ENCODE data around the gene MTURN. TPM values are rescaled to one million over a fixed set of nuclear protein-coding genes. Genes with fewer than 3 reads are reported as not detected.

The MTURN gene
- total RNA-seq, 1 experiment from 2014 or later: 112 TPM

DNA sequence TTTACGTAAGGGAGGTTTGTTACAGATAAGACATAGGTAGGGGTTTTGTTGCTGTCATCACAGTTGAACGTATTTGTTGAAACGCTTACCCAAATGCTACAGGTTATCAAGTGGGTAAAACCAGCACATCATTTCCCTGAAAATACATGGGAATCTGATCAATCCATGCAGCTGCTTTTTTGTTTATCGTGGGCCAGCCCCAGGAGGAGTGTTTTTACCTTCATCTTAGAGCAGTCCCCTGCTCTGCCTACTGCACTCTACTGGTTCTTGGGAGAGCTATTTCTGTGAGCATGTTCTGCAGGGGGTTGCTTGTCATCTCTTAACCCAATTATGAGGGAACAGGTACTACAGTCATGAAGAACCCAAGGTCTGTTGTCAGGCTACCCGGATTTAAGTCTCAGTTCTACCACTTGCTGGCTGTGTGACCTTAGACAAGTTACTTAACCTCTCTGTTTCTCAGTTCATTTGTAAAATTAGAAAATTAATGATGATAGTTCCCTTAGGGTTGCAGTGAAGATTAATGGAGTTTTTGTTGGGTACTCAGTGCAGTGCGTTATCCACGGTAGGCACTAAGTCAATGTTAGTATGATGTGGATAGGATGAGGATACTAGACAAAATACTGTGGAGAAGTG is 15.0 kb downstream of the MTURN start:
- no peak for DNase-seq (ENCODE audit: low read depth, low spot score)
- in situ Hi-C loops (cut with HindIII; ENCODE audit: low pct_unique_long_range_greater_than_20kb, low sequenced_read_pairs): no loop called here

DNA sequence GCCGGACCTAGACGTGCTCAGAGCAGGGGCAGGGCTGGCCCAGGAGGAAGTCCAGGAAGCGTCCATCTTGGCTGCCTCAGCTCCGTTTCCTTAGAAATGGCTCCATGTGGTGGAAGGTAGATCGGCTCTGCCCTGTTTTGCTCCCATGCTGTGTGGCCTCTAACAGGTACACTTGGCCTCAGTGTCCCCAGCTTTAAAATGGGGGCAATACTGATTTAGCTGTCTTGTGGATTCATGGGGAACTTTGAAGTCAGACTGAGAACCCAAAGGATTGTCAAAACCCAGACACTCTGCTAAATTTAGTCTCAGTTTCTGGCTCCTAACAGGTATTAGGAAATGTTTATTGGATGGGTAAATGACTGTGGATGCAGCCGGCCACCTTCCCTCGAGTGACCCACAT is 15.9 kb downstream of the MTURN start:
- in situ Hi-C loops (cut with HindIII; ENCODE audit: low pct_unique_long_range_greater_than_20kb, low sequenced_read_pairs): no loop called here
- DNase-seq (ENCODE audit: low read depth, low spot score): no peak

DNA sequence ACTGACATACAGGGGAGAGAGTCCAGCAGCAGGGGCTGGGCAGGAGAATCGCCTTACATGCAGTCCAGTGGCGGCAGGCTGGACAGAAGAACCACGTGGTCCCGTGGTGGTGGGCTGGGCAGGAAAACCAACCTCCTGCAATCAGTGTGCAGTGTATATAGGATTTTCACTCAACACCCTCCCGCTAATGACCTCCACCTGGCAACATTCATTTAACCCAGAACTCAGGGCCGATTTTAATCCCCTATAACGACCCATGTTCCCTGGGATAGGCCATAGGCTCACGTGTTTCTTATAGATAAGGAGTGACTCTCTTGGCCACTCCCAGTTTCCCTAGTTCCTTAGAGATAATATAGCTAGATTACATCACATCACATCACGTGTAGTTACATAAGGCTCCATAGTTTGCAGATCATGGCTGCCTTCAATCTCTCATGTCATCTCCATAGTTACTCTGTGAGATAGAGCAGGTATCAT is 19.4 kb downstream of the MTURN start:
- in situ Hi-C loops (cut with HindIII; ENCODE audit: low pct_unique_long_range_greater_than_20kb, low sequenced_read_pairs): no loop called here
- DNase-seq (ENCODE audit: low read depth, low spot score): no peak

DNA sequence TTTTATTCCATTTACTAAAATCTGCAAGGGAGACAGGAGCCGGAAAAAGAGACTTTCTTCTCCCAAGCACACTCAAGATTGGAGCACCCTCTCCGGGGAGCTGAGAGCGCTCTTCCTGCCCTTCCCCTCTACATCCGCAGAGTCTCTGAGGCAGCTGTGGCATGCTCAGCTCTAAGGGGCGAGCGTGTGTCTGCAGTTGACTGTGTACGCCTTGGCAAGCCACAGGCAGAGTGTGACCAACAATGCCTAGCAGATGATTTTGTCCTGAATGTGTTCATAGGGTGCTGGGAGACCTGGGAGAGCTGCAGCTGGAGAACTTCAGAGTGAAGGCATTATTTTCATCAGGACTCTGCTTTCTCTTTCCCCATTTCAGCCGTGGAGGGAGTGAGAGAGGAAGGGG is 20.7 kb downstream of the MTURN start:
- in situ Hi-C loops (cut with HindIII; ENCODE audit: low pct_unique_long_range_greater_than_20kb, low sequenced_read_pairs): no loop called here
- DNase-seq (ENCODE audit: low read depth, low spot score): no peak

DNA sequence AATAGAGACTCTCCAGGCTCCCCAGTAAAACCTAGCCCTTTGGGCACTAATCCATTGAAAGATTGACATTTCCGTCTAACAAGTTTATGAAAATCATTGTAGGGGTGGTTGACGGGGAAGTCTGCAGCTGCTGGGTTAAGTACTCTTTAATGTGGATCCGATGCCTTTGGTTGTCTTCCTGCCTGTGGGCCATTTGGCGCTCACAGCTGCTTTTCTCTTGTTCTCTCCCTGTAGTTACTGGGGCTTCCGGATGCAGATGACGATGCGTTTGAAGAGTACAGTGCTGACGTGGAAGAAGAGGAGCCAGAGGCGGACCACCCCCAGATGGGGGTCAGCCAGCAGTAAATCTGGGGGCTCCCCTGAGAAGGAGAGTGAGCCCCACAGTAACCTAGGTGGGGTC is 22.4 kb downstream of the MTURN start:
- in situ Hi-C loops (cut with HindIII; ENCODE audit: low pct_unique_long_range_greater_than_20kb, low sequenced_read_pairs): no loop called here
- DNase-seq (ENCODE audit: low read depth, low spot score): no peak

DNA sequence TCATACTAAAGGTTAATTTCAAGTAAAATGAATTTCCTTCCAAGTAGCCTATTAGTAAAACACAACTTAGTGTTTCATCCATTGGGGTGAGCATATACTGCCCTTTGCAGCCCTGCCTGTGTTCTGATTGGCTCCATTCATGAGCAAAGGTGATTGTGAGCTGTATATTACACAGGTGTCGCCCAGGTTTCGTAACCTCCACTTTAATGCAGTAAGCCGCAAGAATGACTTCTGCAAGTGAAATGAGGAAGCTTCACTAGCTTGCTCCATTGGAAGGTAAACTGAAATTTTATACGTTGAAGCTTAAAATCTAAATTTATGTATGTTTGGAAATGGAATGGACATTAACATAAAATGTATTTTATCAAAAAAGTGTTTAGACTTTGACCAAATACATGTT is 24.4 kb downstream of the MTURN start:
- no peak for DNase-seq (ENCODE audit: low read depth, low spot score)
- in situ Hi-C loops (cut with HindIII; ENCODE audit: low pct_unique_long_range_greater_than_20kb, low sequenced_read_pairs): no loop called here

DNA sequence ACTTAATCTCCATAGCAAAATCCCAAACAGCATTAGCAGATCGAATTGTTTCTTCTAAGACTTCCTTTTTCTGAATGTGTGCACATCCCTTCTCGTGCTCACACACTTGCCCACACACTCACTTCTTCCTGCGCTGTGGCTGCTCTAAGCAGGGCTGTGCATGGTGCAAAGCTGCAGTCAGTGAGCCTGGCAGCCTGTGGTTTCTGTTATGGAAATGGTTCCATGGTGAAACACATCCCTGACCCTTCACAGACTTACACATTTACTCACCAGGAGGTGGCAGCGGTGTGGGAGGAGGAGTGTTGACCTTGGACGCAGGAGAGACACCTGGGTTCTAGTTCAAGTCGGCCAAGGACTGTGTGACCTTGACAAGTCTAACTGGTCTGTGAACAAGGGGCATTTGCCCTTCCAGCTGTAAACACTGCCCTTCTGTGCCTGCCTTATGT is 24.9 kb downstream of the MTURN start:
- DNase-seq (ENCODE audit: low read depth, low spot score): peak; percentile 58
- in situ Hi-C loops (cut with HindIII; ENCODE audit: low pct_unique_long_range_greater_than_20kb, low sequenced_read_pairs): no loop called here

DNA sequence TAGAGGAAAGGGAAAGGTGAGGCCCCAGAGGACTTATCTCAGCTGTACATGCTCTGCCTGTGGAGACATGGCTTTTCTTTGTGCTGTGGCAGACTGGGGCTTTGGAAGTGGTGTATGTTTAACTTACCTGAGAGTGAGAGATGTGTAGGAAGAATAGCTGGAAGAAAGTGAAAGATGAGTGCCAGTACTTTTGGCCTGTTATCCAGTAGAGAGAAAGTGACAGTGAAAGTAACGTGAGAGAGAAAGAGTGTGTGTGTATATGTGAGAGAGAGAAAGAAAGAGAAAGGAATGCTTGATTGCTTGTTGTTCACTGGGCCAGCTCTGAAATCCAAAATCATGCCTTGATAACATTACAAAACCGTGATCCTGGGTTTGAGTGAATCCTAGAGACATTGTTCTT is 25.5 kb downstream of the MTURN start:
- in situ Hi-C loops (cut with HindIII; ENCODE audit: low pct_unique_long_range_greater_than_20kb, low sequenced_read_pairs): no loop called here
- no peak for DNase-seq (ENCODE audit: low read depth, low spot score)

DNA sequence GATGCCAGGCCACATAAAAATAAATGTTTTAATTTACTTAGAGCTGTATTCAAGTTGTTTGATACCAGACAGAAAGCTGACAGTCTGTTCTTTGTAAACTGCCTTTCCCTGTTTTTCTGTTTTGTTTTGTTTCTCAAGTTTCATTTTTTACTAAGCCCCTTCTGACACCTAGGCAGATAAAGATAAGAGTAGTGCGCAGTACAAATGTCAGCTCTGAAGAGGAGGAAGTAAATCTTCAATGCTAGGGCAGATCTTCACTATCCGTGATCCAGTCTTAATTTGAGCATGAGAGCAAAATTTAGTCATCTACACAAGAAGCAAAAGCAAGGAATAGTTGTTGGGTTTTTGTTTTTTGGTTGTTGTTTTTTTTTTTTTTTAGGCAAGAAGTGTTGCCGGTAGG is 27.3 kb downstream of the MTURN start:
- no peak for DNase-seq (ENCODE audit: low read depth, low spot score)
- in situ Hi-C loops (cut with HindIII; ENCODE audit: low pct_unique_long_range_greater_than_20kb, low sequenced_read_pairs): no loop called here

DNA sequence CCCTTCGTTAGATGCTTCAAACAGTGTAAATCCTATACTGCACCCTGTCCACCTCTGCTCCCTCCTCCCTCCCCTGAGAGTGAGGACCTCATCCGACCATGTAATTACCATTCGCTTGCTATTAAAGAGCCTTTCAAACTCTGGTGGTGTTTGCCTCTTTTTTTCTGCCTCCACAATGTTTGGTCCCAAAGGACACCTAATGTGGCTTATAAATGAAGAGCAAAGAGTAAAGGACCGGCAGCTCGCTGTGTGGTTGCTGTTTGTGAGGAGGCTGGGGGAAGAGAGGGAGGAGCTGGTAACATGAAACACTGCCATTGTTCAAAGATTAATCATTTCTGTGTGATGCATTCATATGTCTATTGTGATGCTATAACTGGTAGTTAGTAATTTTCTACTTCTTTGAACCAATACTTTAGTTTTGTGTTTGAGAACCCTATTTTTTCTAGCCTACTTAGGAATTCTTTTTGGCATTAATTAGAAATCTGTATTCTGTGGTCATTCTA is 27.9 kb downstream of the MTURN start:
- in situ Hi-C loops (cut with HindIII; ENCODE audit: low pct_unique_long_range_greater_than_20kb, low sequenced_read_pairs): no loop called here
- peak; percentile 99 for DNase-seq (ENCODE audit: low read depth, low spot score)

DNA sequence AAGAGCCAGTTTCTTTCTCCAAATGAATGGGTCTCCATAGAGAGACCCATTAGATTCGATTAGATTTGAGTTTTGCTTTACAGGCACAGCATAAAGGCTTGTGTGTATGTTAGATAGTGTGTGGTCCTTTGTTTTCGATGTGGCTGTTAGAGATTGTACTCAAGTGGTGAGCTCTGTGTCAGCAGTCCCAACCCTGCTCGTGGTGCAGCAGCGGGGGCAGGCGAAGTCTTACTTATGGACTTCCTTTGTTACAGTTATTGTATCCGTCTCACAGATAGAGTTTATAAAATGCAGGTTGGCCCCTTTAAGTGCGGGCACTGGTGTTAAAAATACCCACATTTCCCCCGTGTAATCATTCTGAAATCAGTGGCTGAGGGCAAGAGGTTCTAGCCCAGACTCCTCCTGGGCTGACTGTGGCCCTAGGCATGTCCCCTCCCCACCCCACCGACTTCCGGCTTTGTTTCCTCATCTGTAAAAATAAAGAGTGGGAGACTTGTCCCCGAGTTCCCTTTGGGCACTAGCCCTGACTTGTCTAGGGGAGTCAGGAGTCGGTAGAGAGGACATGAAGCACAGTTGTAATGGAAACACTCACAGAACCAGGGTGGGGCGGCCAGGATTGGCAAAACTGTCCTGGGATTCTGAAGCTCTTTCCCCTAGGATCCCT is 28.6 kb downstream of the MTURN start:
- DNase-seq (ENCODE audit: low read depth, low spot score): peak; percentile 95

DNA sequence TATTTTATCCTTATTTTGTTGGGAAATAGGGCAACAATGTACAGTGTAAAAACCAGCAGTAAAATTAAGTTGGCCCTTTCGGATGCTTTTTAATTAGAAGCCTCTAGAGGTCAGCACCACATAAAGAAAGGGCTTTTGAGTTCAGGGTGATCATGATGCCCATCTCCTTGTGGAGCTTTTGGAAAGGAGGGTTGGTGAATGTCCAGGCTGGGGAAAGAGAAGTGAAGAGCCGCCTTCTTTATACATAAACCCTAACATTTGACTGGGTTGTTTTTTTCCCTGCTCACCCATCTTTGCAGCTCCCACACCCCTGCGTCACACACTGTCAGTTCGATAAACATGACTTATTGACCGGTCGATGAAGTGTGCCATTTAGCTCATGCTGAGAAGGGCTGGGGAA is 29.8 kb downstream of the MTURN start:
- in situ Hi-C loops (cut with HindIII; ENCODE audit: low pct_unique_long_range_greater_than_20kb, low sequenced_read_pairs): no loop called here
- peak; percentile 88 for DNase-seq (ENCODE audit: low read depth, low spot score)

More for the DNA sequence above, 28.6 kb downstream of the MTURN start:
- in situ Hi-C loops (cut with HindIII; ENCODE audit: low pct_unique_long_range_greater_than_20kb, low sequenced_read_pairs): no loop called here

DNA sequence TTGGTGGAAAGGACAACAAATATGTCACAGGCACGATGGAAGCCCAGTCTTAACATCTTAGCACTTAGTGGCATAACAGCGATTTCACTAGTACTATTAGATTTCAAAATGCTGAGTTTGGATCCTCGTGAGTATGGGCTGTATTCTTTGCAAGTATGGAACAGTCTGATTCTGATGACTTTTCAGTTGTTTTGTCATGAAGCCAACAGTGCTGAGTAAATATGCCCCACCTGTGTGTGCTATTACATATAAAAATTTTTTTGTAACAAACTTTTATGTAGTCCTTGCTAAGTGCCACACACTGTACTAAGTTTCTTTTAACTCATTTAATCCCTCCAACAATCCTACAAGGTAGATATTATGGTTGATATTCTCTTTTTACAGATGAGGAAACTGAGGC is 30.8 kb downstream of the MTURN start:
- no peak for DNase-seq (ENCODE audit: low read depth, low spot score)
- in situ Hi-C loops (cut with HindIII; ENCODE audit: low pct_unique_long_range_greater_than_20kb, low sequenced_read_pairs): no loop called here

DNA sequence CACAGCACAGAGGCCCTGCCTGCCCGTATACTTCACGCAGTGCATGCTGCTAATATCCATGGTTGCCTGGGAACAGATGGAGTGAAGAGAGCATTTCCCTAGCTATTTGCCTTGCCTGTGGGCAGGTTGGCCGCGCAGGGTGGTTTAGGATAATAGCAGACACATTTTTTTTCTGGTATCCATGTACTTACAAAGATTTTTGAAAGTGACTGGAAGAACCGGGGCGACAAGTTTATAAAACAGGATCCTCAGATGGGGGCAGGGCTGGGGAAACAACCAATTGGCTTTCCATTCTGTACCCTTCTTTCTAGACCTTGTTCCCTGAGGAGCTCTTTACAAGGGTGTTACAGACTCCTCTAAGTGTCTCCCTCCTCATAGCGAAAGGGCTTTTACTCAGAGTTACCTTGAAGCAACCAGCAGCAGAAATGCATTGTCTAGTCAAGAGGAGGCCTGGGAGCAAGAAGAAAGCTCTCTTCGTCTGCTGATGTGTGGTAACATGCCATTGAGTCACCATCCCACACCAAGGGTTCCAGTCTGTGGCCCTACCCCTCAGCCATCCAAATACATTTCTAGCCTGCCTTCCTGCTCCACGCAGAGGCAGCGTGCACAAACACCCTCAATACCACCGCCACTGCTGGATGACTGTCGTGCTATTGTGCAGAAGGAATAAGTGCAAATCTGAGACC is 31.5 kb downstream of the MTURN start:
- DNase-seq (ENCODE audit: low read depth, low spot score): no peak
- in situ Hi-C loops (cut with HindIII; ENCODE audit: low pct_unique_long_range_greater_than_20kb, low sequenced_read_pairs): no loop called here

DNA sequence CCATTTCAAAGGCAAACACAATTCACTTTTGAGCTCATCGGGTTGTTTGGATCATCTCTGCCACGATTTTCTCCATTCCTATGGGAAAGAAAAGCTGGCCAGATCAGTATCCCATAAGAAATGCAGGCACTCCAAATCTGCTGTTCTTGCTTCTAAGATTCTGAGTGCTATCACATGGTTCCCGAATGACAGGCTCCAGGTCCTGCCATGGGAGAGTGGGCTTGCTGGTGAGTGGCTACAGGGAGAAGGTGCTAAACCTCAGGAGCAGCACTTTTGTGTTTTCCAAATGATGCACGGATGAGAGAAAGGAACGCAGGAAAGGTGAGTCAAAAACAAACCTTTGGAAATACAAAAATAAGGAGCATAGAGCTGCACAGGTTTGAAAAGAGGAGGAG is 32.1 kb downstream of the MTURN start:
- DNase-seq (ENCODE audit: low read depth, low spot score): no peak
- in situ Hi-C loops (cut with HindIII; ENCODE audit: low pct_unique_long_range_greater_than_20kb, low sequenced_read_pairs): no loop called here

DNA sequence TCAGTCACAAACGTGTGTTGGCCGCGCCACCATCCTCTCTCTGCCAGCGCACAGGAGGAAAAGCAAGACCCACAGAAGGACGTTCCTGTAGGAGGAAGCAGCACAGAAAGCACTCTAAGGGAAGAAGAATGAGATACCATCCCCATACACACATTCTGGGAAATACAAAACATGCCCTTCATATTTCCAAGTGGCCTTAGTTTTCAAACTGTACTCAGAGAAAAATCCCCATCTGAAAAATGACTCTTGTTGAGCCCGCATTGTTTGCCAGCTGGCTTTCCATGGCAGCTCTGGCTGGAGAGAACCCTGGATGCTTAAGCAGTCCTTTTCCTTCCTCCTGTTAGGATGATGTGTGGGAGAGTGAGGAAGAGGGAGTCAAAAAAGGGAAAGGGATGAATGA is 33.1 kb downstream of the MTURN start:
- in situ Hi-C loops (cut with HindIII; ENCODE audit: low pct_unique_long_range_greater_than_20kb, low sequenced_read_pairs): no loop called here
- DNase-seq (ENCODE audit: low read depth, low spot score): no peak

DNA sequence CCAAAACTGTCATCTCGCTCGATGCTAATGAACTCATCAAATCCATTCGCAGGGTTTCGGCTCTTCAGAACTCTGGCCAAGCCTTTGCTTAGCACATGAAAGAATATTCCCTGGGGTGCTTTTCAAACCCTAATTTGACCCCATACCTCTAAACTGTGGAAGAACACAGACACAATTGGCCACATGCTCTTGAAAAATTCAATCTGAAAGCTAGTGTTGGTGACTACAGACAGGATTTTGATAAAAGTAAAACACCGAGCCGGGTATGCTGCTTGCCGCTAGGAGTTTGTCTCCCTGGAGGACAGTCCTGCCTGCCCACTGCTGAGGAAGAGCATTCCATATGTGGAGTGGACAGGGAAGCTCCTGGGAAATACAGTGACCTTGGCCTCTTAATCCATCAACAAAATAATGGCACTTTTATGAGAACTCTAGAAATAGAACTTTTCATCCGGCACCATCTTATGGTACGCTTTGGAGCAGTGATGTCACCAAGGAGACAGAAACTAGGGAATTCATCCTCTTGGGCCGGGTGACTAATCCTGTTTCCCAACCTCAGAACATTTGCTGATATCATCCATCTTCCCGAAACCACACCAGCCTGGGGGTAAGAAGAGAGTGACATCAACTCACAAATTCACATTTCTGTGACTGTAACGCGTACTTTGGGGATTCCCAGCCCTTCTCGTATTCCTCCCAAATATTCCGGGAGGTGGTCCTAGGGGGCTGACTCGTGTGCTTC is 34.2 kb downstream of the MTURN start:
- peak; percentile 47 for DNase-seq (ENCODE audit: low read depth, low spot score)
- in situ Hi-C loops (cut with HindIII; ENCODE audit: low pct_unique_long_range_greater_than_20kb, low sequenced_read_pairs): no loop called here

DNA sequence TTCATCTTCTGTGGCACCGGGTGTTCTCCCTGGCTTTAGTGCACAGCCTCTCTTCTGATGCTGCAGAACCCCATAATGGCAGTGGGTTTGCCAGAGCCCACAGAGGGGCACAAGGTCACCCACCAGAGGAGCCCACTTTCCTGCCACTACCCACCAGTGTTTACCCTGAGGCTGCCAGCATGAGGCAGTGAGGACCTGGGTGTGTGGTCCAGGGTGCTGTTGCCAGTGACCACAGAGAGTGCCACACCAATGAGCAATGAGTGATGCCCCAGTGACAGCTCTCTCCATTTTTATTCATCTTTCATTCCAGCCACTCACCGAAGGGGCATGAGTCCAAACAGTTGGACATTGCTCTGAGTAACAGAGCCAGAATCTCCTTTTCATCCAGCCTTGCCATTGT is 34.8 kb downstream of the MTURN start:
- no peak for DNase-seq (ENCODE audit: low read depth, low spot score)
- in situ Hi-C loops (cut with HindIII; ENCODE audit: low pct_unique_long_range_greater_than_20kb, low sequenced_read_pairs): no loop called here
